ENCODE results near the gene ARL4C.

Gene ARL4C

DNA sequence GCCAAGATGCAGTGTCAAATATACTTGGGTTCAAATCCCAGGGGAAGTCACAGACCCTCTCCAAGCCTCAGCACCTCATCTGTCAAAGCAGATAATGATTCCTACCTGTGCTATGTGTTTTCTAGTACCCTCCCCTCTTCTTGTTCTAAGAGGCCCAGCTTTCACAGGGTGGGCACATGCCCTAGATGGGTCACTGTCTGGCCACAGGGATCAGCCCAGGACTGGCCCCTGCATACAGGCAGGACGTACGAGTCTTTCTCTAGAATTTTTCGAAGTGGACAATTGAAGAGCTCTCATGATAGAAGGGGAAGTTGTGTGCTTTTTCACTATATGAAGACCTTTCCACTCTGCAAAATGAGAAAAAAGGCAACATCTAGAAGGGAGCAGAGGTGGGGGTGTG lies 22.2 kb downstream of the ARL4C start:
- Histone ChIP-seq H3K4me3 (no peak overlapping the region), H3K9me3 (ENCODE audit: low read depth, low read length) (no peaks in the 10 kb centered on the region), H3K36me3 (ENCODE audit: insufficient read depth, low read length) (no peaks in the 10 kb centered on the region), H3K9ac (ENCODE audit: insufficient read length) (no peak overlapping the region), H3K27ac (no peak overlapping the region)
- TF ChIP-seq EZH2 (IDR thresholded peaks at IDR 0.05) (no peak), FOXP2 (optimal IDR thresholded peaks at IDR 0.05; ENCODE audit: control extremely low read depth, extremely low read length, insufficient read depth) (no peak), POLR2AphosphoS5 (IDR thresholded peaks at IDR 0.05; ENCODE audit: borderline replicate concordance, low read depth, low read length) (no peak)
- DNase-seq (ENCODE audit: low read depth, low spot score): no peak

DNA sequence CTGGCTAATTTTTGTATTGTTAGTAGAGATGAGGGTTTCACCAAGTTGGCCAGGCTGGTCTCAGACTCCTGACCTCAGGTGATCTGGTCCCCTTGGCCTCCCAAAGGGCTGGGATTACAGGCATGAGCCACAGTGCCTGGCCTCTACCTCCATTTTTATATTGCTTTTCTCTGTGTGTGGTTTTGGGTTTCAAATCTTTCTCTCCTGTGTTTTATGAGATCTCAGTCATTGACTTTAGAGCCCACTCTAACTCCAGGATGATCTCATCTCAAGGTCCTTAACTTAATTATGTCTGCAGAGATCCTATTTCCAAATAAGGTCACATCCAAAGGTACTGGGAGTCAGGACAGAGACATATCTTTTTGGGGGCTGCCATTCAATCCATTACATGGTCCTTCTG lies 24.7 kb downstream of the ARL4C start:
- DNase-seq (ENCODE audit: low read depth, low spot score): no peak
- H3K36me3 ChIP-seq (ENCODE audit: insufficient read depth, low read length): no peaks in the 10 kb centered on the region

DNA sequence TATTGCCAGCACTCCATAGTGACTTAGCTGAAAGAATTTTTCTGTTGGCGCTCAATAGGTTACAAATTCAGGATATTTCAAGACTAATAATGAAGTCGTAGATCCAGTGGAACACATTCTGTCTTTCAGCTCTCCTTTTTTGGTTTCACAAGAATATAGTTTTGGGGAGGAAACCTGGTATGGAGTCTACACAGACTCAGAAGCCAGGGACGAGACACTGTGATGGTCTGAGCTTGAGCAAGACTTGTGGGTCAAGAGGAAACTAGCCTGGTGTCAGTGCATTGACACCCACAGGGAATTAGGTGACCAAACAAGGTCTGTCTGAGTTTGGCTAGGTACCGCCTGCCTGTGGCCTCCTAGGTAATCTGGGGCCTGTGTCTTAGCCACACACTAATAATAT lies 26.9 kb downstream of the ARL4C start:
- no peak overlapping the region for H3K4me3 ChIP-seq
- H3K9me3 ChIP-seq (ENCODE audit: low read depth, low read length): no peaks in the 10 kb centered on the region
- H3K36me3 ChIP-seq (ENCODE audit: insufficient read depth, low read length): no peaks in the 10 kb centered on the region
- no peak overlapping the region for H3K27ac ChIP-seq
- no peak for DNase-seq (ENCODE audit: low read depth, low spot score)
- TF ChIP-seq POLR2AphosphoS5 (IDR thresholded peaks at IDR 0.05; ENCODE audit: borderline replicate concordance, low read depth, low read length) (no peak), FOXP2 (optimal IDR thresholded peaks at IDR 0.05; ENCODE audit: control extremely low read depth, extremely low read length, insufficient read depth) (no peak), EZH2 (IDR thresholded peaks at IDR 0.05) (no peak)
- H3K9ac ChIP-seq (ENCODE audit: insufficient read length): no peak overlapping the region

More for the DNA sequence above, 24.7 kb downstream of the ARL4C start:
- H3K9ac ChIP-seq (ENCODE audit: insufficient read length): no peak overlapping the region
- no peak overlapping the region for H3K4me3 ChIP-seq
- H3K9me3 ChIP-seq (ENCODE audit: low read depth, low read length): no peaks in the 10 kb centered on the region
- no peak overlapping the region for H3K27ac ChIP-seq
- TF ChIP-seq FOXP2 (optimal IDR thresholded peaks at IDR 0.05; ENCODE audit: control extremely low read depth, extremely low read length, insufficient read depth): no peak
- TF ChIP-seq EZH2 (IDR thresholded peaks at IDR 0.05): no peak
- TF ChIP-seq POLR2AphosphoS5 (IDR thresholded peaks at IDR 0.05; ENCODE audit: borderline replicate concordance, low read depth, low read length): no peak

DNA sequence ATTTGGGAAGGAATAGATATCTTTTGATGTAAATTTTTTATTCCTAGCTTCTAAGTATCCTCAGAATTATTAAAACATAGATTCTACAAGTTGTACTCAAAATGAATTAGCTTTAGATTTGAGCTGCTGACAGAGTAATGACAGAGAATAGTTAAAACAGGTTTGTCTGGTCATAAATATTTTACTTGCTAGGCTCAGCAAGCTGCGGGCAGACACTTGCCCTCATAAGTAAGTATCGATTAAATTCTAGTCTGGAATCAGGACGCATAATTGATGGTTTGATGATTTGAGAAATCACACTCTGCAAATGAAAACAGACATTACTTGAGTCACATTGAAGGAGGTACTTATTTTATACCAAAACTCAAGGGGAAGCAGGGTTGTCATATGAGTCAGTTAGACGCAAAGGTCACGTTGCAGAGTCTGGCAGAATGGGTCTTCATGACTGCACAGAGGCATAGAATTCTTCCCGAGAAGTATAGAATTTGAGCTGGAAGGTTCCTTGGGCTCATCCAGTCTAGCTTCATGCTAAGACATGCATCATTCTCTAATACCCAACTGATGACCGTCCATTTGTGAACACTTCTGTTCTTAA lies 27.5 kb downstream of the ARL4C start:
- H3K36me3 ChIP-seq (ENCODE audit: insufficient read depth, low read length): no peaks in the 10 kb centered on the region
- H3K9me3 ChIP-seq (ENCODE audit: low read depth, low read length): no peaks in the 10 kb centered on the region
- H3K27ac ChIP-seq: no peak overlapping the region
- no peak for TF ChIP-seq FOXP2 (optimal IDR thresholded peaks at IDR 0.05; ENCODE audit: control extremely low read depth, extremely low read length, insufficient read depth)
- no peak for TF ChIP-seq POLR2AphosphoS5 (IDR thresholded peaks at IDR 0.05; ENCODE audit: borderline replicate concordance, low read depth, low read length)
- no peak for TF ChIP-seq EZH2 (IDR thresholded peaks at IDR 0.05)
- H3K9ac ChIP-seq (ENCODE audit: insufficient read length): no peak overlapping the region
- H3K4me3 ChIP-seq: no peak overlapping the region
- DNase-seq (ENCODE audit: low read depth, low spot score): no peak

DNA sequence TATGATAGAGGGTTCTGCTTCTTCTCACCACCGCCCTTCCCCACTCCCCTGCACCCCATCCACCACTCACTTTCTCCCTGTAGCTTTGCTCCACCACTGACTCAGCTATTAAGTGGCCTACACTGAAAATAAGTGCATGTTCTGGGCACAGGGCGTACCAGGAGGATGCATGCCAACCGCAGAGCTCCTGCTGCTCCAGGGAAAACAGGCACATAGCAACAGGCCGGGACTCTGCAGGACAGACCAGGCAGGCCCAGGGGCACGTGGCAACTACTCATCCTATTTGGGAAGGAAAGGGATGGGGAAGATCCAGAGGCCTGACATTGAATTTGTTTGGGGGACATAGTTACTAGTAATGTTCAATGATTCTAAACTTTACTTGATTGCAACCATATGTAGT lies 28.4 kb downstream of the ARL4C start:
- Histone ChIP-seq H3K4me3 (no peak overlapping the region), H3K36me3 (ENCODE audit: insufficient read depth, low read length) (no peaks in the 10 kb centered on the region), H3K9me3 (ENCODE audit: low read depth, low read length) (no peaks in the 10 kb centered on the region), H3K27ac (no peak overlapping the region), H3K9ac (ENCODE audit: insufficient read length) (no peak overlapping the region)
- TF ChIP-seq EZH2 (IDR thresholded peaks at IDR 0.05) (no peak), FOXP2 (optimal IDR thresholded peaks at IDR 0.05; ENCODE audit: control extremely low read depth, extremely low read length, insufficient read depth) (no peak), POLR2AphosphoS5 (IDR thresholded peaks at IDR 0.05; ENCODE audit: borderline replicate concordance, low read depth, low read length) (no peak)
- no peak for DNase-seq (ENCODE audit: low read depth, low spot score)

DNA sequence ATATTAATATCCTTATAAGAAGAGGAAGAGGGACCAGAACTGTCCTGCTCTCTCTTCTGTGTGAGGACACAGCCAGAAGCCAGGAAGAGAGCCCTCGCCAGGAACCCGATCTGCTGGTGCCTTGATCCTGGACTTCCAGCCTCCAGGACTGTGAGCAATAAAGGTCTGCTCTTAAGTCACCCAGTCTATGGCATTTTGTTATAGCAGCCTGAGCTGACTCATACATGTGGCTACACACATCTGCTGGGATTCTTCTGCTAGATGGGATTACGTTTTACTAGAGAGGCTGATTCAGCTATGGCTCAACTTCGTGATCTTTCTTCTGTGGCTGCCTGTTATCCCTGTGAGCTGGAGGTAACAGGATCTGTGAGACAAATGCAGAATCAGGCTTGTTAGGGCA lies 29.6 kb downstream of the ARL4C start:
- no peak overlapping the region for H3K9ac ChIP-seq (ENCODE audit: insufficient read length)
- DNase-seq (ENCODE audit: low read depth, low spot score): no peak
- H3K4me3 ChIP-seq: no peak overlapping the region
- no peak for TF ChIP-seq FOXP2 (optimal IDR thresholded peaks at IDR 0.05; ENCODE audit: control extremely low read depth, extremely low read length, insufficient read depth)
- no peak for TF ChIP-seq EZH2 (IDR thresholded peaks at IDR 0.05)
- TF ChIP-seq POLR2AphosphoS5 (IDR thresholded peaks at IDR 0.05; ENCODE audit: borderline replicate concordance, low read depth, low read length): no peak
- no peaks in the 10 kb centered on the region for H3K9me3 ChIP-seq (ENCODE audit: low read depth, low read length)
- no peak overlapping the region for H3K27ac ChIP-seq
- no peaks in the 10 kb centered on the region for H3K36me3 ChIP-seq (ENCODE audit: insufficient read depth, low read length)

DNA sequence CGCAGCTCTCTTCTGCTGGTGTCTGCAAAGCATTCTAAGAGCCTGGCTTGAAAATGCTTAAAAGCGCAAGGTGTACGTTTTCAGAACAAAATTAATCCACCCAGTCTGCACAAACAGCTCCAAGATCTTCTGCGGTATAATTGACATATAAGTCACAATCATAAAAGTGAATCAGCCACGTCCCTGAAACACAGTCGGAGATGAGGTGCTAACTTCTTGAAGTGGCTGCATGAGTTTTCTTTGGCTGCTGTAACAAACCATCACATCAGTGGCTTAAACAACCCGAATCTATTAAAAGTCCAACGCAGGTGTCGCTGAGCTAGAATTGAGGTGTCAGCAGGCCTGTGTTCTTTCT lies 32.6 kb downstream of the ARL4C start:
- TF ChIP-seq POLR2AphosphoS5 (IDR thresholded peaks at IDR 0.05; ENCODE audit: borderline replicate concordance, low read depth, low read length) (no peak), FOXP2 (optimal IDR thresholded peaks at IDR 0.05; ENCODE audit: control extremely low read depth, extremely low read length, insufficient read depth) (no peak), EZH2 (IDR thresholded peaks at IDR 0.05) (no peak)
- DNase-seq (ENCODE audit: low read depth, low spot score): no peak

DNA sequence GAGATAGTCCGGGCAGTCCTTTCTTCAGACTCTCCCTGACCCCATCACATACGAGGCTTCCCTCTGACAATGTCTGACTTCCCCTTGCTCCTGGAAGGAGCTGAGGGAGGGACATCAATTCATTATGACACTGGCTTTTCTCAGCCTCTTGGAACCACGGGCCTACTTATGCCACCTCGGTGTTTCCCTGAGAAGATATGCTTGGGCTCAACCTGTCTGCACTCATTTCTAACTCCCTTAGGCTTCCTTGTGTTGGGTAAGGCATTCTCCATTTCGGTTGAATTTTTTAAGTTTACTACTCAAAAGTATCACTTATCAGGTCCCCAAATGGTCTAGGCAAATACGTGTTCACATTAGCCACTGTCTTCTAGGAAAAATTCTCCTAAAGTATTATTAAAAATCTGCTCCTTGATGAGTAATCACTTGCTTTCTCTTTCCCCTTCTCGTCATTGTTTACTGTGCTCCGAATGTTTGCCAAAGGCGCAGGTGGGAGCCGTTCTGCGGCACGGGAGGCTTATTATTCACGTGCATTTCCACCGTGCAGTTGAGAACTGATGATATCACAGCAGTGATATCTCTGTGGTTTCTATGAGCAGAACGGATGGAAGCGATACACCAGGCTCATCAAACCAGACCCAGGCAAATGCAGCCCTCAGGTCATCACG lies 33.1 kb downstream of the ARL4C start:
- no peak overlapping the region for H3K27ac ChIP-seq

More for the DNA sequence above, 32.6 kb downstream of the ARL4C start:
- Histone ChIP-seq H3K9ac (ENCODE audit: insufficient read length) (no peak overlapping the region), H3K27ac (no peak overlapping the region), H3K4me3 (no peak overlapping the region), H3K9me3 (ENCODE audit: low read depth, low read length) (no peaks in the 10 kb centered on the region), H3K36me3 (ENCODE audit: insufficient read depth, low read length) (no peaks in the 10 kb centered on the region)

More for the DNA sequence above, 33.1 kb downstream of the ARL4C start:
- TF ChIP-seq FOXP2 (optimal IDR thresholded peaks at IDR 0.05; ENCODE audit: control extremely low read depth, extremely low read length, insufficient read depth): no peak
- no peak for TF ChIP-seq EZH2 (IDR thresholded peaks at IDR 0.05)
- TF ChIP-seq POLR2AphosphoS5 (IDR thresholded peaks at IDR 0.05; ENCODE audit: borderline replicate concordance, low read depth, low read length): no peak
- no peak for DNase-seq (ENCODE audit: low read depth, low spot score)
- H3K36me3 ChIP-seq (ENCODE audit: insufficient read depth, low read length): no peaks in the 10 kb centered on the region
- no peaks in the 10 kb centered on the region for H3K9me3 ChIP-seq (ENCODE audit: low read depth, low read length)
- H3K4me3 ChIP-seq: no peak overlapping the region
- H3K9ac ChIP-seq (ENCODE audit: insufficient read length): no peak overlapping the region
